Activated naive CD8-positive, alpha-beta T cell treated with anti-CD3 and anti-CD28 coated beads, Interleukin-2, amount 10 ng/mL, durations not matched to agents 7 days and 5 days (primary cell): ENCODE results near the gene RMI1. TPM values are rescaled to one million over a fixed set of nuclear protein-coding genes. Genes with fewer than 3 reads are reported as not detected.
A peak's percentile ranks its signal among the peaks of the same experiment; 100 is the strongest.

Source experiments
- ATAC-seq: fragments of 150-1000 bp; cut with Tn5 transposase; one replicate; pipeline ENCODE4 v1.10.0; 2021; ENCODE audit warnings: low read depth, moderate library complexity
- POLR2A ChIA-PET: fragments of 350-600 bp; sonication (Branson Sonifier 250); formaldehyde crosslinking; loops from one replicate; lab custom pipeline; 2021; ENCODE audit warnings: antibody characterized with exemption; lab: Charles Lee
- DNase-seq: peaks from one replicate; pipeline ENCODE4 v3.0.0; 2021
- H3K27ac Mint-ChIP-seq: one replicate; pipeline ENCODE4 v1.8.0; 2022; ENCODE audit warnings: mild to moderate bottlenecking, mixed read lengths
- H3K27me3 Mint-ChIP-seq: one replicate; pipeline ENCODE4 v1.8.0; 2022; ENCODE audit warnings: mild to moderate bottlenecking, moderate library complexity, mixed read lengths
- H3K36me3 Mint-ChIP-seq: one replicate; pipeline ENCODE4 v1.8.0; 2021; ENCODE audit warnings: mild to moderate bottlenecking, mixed read lengths
- H3K4me1 Mint-ChIP-seq: one replicate; pipeline ENCODE4 v1.8.0; 2021; ENCODE audit warnings: mixed read lengths
- H3K4me3 Mint-ChIP-seq: one replicate; pipeline ENCODE4 v1.8.0; 2022; ENCODE audit warnings: mild to moderate bottlenecking, moderate library complexity, mixed read lengths
- H3K9me3 Mint-ChIP-seq: one replicate; pipeline ENCODE4 v1.8.0; 2021; ENCODE audit warnings: mixed read lengths
- total RNA-seq, 2 experiments: library from RNA; stranded (reverse); gene quantifications; one replicate each; pipeline ENCODE4 v1.2.3, GENCODE V29; 2021

Gene RMI1
- total RNA-seq, 2 experiments from 2014 or later, result 19.0 to 19.2 TPM

DNA sequence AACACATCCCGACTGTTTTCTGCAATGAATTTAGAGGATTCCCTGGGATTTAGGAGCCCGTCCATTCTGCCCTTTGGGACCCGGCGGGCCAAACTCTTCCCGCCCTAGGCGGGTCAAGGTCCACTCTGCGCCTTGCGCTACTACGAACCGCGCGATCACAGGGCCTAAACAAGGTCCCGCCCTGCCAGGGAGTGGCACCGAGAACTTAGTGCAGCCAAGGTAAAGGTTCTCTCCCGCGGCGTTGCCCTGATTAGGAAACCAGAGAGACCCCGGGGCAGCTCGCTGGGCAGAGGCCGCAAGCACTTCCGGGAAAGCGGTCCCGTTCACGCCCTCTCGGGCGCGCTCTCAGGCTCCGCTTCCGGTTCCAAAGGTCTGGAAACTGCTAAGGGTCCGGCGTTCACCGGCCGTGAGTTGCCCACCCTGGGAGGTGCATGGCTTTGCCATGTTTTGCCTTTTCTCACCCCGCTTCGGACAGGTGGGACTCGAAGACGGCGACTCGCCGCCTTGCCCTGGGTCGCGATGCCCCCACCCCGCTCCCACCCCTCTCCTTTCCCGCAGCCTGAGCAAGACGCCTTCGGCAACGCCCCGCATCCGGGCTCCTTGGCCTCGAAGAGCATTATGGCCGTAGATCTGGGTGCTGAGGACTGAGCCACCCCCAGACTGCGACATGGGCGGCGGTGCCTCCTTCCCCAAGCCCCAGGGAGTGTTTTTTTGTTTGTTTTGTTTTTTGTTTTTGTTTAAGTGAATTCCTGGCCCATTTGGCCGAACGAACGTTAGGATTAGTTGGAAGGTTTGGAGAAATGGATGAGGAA is 24.0 kb upstream of the RMI1 start:
- H3K27ac Mint-ChIP-seq, result peak overlapping the region; percentile 91
- no peaks in the 10 kb centered on the region for H3K9me3 Mint-ChIP-seq
- ATAC-seq, result peak; percentile 85
- H3K36me3 Mint-ChIP-seq, result peaks cover 6% of the 10 kb centered on the region
- POLR2A ChIA-PET, result interaction anchor here (1.0 to 3.0 kb wide), 4 partner anchors 23 to 337 kb away, joined by 3 to 38 read pairs (median 4); partner anchors contain the start of genes HNRNPK, KIF27, RMI1 and UBQLN1
- peak overlapping the region; percentile 96 for H3K4me3 Mint-ChIP-seq
- DNase-seq, result peak; percentile 78
- H3K4me1 Mint-ChIP-seq, result peaks cover 8% of the 10 kb centered on the region
- no peaks in the 10 kb centered on the region for H3K27me3 Mint-ChIP-seq

DNA sequence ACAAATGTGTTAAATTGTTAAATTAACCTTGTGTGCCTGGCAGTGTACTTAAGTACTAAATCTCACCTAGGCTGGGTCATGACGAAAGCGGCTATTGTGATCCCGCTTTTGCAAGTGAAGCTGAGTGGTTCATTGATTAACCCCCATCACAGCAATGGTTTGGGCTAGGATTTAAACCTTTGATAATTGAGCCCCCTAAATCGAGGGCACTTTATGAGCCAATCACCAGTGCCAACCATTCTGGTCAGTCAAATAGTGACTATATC is 23.4 kb upstream of the RMI1 start:
- ATAC-seq, result no peak
- Mint-ChIP-seq H3K27ac (peak overlapping the region; percentile 91), H3K27me3 (peaks cover 2% of the 10 kb centered on the region), H3K9me3 (no peaks in the 10 kb centered on the region), H3K36me3 (peaks cover 5% of the 10 kb centered on the region), H3K4me1 (peaks cover 8% of the 10 kb centered on the region), H3K4me3 (peak overlapping the region; percentile 96)
- DNase-seq, result no peak
- POLR2A ChIA-PET, result interaction anchor here (1.3 to 3.0 kb wide), 2 partner anchors 23 to 249 kb away, joined by 3 to 38 read pairs; partner anchors contain the start of genes HNRNPK, RMI1 and UBQLN1

DNA sequence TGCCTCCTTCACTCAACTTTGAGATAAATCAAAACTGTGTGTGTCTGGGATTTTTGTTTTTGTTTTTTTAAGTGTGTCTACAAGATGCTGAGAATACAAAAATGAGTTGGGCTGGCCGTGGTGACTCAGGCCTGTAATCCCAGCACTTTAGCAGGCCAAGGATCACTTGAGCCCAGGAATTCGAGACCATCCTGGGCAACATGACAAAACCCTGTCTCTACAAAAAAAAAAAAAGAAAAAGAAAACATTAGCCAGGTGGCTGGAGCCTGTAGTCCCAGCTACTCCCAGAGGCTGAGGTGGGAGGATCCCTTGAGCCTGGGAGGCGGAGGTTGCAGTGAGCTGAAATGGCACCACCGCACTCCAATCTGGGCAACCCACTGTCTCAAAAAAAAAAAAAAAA is 21.5 kb upstream of the RMI1 start:
- Mint-ChIP-seq H3K27ac (no peak overlapping the region), H3K27me3 (peaks cover 3% of the 10 kb centered on the region), H3K4me1 (peaks cover 8% of the 10 kb centered on the region), H3K36me3 (peaks cover 5% of the 10 kb centered on the region), H3K4me3 (no peak overlapping the region), H3K9me3 (no peaks in the 10 kb centered on the region)
- DNase-seq, result no peak
- POLR2A ChIA-PET, result no interaction called here
- no peak for ATAC-seq

DNA sequence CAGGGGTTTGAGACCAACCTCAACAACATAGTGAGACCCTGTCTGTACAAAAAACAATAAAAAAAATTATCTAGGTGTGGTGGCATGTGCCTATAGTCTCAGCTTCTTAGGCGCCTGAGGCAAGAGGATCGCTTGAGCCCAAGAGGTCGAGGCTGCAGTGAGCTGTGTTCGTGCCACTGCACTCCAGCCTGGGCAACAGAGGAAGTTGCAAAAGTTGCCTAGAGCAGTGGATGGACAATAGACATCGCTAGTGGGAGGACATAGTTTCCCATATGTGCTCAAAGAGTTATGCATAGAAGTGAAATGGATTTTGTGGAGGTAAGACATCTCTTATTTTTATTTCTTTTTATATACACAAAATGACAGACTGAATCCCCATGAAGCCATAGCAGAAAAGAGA is 19.6 kb upstream of the RMI1 start:
- no peak overlapping the region for H3K27ac Mint-ChIP-seq

DNA sequence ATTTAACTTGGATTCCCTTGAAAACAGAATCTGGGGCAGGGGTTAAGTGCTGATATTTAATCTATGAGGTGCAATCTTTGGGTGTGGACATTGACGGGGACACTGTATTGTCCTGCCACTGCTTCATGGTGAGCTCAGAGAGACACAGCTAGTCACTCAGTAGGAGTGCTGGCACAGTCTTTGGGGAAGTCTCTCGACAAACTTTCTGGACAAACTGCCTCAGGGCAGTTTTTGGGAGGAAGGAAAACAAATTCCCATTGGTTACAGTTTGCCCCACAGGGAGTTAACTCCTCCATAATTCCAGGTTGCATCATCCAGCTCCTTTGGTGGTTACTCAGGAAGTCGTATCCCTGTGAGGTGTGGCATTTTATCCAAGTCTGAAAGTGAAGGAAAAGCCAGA is 18.4 kb upstream of the RMI1 start:
- peaks cover 3% of the 10 kb centered on the region for H3K36me3 Mint-ChIP-seq
- ATAC-seq (no peak), DNase-seq (no peak)
- H3K27ac Mint-ChIP-seq, result no peak overlapping the region
- POLR2A ChIA-PET, result interaction anchor here (0.6 to 2.3 kb wide), 3 partner anchors 11 to 332 kb away, joined by 4 to 24 read pairs (median 5); partner anchors contain the start of genes HNRNPK and RMI1
- H3K4me1 Mint-ChIP-seq, result peaks cover 3% of the 10 kb centered on the region
- H3K4me3 Mint-ChIP-seq, result no peak overlapping the region
- peaks cover 3% of the 10 kb centered on the region for H3K27me3 Mint-ChIP-seq
- no peaks in the 10 kb centered on the region for H3K9me3 Mint-ChIP-seq

More for the DNA sequence above, 19.6 kb upstream of the RMI1 start:
- Mint-ChIP-seq H3K27me3 (peaks cover 3% of the 10 kb centered on the region), H3K9me3 (no peaks in the 10 kb centered on the region), H3K4me3 (no peak overlapping the region), H3K4me1 (peaks cover 6% of the 10 kb centered on the region), H3K36me3 (peaks cover 2% of the 10 kb centered on the region)
- DNase-seq (no peak), ATAC-seq (no peak)
- POLR2A ChIA-PET, result interaction anchor here (1.5 kb wide), 1 partner anchor 19 kb away, joined by 7 read pairs; the partner anchor contains the start of genes HNRNPK and RMI1

DNA sequence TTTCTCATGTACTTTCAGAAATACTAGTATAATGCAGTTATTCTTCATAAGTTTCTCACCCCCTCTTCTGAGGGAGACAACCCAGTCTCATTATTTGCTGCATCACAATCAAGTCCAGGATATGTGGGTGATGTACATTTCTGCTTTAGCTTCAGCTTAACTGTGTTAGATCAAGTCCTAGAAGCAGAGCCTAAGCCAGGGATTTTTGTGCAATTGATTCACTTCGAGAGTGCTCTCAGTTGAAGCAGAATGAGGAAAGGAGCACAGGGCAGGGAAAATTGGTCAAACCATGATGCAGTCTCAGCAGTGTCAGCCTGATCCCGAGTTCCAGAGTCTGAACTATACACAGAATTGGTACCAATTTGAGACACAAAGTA is 15.6 kb upstream of the RMI1 start:
- H3K4me1 Mint-ChIP-seq, result peaks cover 8% of the 10 kb centered on the region
- H3K27me3 Mint-ChIP-seq, result peaks cover 3% of the 10 kb centered on the region
- POLR2A ChIA-PET, result interaction anchor here (1.6 kb wide), 1 partner anchor 15 kb away, joined by 7 read pairs; the partner anchor contains the start of gene HNRNPK
- peaks cover 5% of the 10 kb centered on the region for H3K36me3 Mint-ChIP-seq
- no peaks in the 10 kb centered on the region for H3K9me3 Mint-ChIP-seq
- DNase-seq (no peak), ATAC-seq (peak; percentile 24)
- H3K4me3 Mint-ChIP-seq, result no peak overlapping the region
- H3K27ac Mint-ChIP-seq, result peak overlapping the region; percentile 31

DNA sequence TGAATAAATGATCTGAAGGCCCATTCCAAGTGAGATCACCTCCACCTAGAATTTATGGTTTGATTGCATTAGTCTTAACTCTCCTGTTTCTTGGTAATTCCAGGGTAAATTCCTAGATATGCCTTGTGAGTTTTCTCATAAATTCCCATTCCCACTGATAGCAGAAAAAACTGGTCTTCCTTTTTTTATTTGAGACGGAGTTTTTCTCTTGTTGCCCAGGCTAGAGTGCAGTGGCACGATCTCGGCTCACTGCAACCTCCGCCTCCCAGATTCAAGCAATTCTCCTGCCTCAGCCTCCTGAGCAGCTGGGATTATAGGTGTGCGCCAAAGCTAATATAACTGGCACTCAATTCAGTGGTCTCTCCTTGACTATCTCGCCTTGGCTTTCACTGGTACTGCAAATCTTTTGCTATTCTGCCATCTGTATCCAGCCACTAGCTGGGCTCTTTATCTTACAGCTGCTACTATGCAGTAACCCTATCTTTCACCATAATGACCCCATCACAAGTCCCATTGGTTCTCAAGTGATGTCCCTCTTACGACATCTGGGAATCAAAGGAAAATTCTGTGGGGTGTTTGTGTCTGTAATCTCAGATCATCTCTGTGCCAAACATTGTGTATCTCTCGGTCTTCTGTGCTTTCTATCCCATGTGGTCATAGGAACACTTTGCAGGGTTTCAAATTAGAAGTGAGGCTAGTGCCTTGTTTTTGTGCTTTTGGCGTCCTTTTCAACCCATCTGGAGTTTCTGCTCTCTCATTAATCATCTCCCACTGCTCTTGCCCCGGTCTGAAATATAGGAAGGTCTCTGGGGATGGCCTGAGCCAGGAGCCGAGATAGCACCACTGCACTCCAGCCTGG is 15.0 kb upstream of the RMI1 start:
- POLR2A ChIA-PET, result interaction anchor here (1.6 kb wide), 1 partner anchor 14 kb away, joined by 7 read pairs; the partner anchor contains the start of gene HNRNPK
- H3K27ac Mint-ChIP-seq, result no peak overlapping the region

DNA sequence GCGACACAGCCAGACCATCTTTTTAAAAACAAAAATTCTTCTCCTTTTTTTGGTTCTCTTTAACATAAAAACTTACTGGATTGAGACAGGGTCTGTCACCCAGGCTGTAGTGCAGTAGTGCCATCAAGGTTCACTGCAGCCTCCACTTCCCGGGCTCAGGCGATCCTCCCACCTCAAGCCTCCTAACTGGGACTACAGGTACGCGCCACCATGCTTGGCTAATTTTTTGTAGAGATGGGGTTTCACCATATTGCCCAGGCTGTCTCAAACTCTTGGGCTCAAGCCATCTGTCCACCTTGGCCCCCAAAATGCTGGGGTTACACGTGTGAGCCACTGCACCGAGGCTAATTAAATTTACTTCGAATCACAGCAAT is 14.4 kb upstream of the RMI1 start:
- no peak overlapping the region for H3K27ac Mint-ChIP-seq
- H3K27me3 Mint-ChIP-seq, result peaks cover 3% of the 10 kb centered on the region
- no peaks in the 10 kb centered on the region for H3K9me3 Mint-ChIP-seq
- H3K4me1 Mint-ChIP-seq, result peaks cover 10% of the 10 kb centered on the region
- POLR2A ChIA-PET, result interaction anchor here (1.7 kb wide), 1 partner anchor 8 kb away, joined by 4 read pairs; no protein-coding TSS in a partner anchor
- ATAC-seq (no peak), DNase-seq (no peak)
- H3K4me3 Mint-ChIP-seq, result no peak overlapping the region
- peaks cover 15% of the 10 kb centered on the region for H3K36me3 Mint-ChIP-seq

More for the DNA sequence above, 15.0 kb upstream of the RMI1 start:
- Mint-ChIP-seq H3K9me3 (no peaks in the 10 kb centered on the region), H3K27me3 (peaks cover 3% of the 10 kb centered on the region), H3K4me3 (no peak overlapping the region), H3K4me1 (peaks cover 10% of the 10 kb centered on the region), H3K36me3 (peaks cover 10% of the 10 kb centered on the region)
- ATAC-seq, result no peak
- DNase-seq, result no peak

DNA sequence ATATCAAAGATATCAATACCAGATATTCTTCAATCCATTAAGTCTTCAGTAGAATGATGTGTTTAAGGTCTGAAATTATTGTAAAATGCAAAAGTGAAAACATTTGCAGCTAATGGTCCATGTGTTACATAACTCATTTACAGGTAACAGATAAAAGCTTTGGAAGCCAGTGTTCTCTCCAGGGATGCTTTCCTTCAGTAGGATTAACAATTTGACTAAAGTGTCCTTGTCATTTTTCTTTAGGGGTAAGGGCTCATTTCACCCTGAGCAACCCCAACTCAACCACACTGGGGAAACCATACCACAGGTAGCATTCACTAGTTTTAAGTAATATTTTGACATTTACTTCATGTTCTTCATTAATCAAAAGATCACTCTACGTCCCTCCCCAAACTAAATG is 13.5 kb upstream of the RMI1 start:
- H3K9me3 Mint-ChIP-seq, result no peaks in the 10 kb centered on the region
- H3K4me3 Mint-ChIP-seq, result no peak overlapping the region
- DNase-seq (no peak), ATAC-seq (no peak)
- peaks cover 2% of the 10 kb centered on the region for H3K27me3 Mint-ChIP-seq
- H3K4me1 Mint-ChIP-seq, result peaks cover 12% of the 10 kb centered on the region
- POLR2A ChIA-PET, result interaction anchor here (1.1 to 2.1 kb wide), 3 partner anchors 9 to 13 kb away, joined by 4 to 12 read pairs (median 4); partner anchors contain the start of genes HNRNPK and RMI1
- peaks cover 22% of the 10 kb centered on the region for H3K36me3 Mint-ChIP-seq
- H3K27ac Mint-ChIP-seq, result no peak overlapping the region

DNA sequence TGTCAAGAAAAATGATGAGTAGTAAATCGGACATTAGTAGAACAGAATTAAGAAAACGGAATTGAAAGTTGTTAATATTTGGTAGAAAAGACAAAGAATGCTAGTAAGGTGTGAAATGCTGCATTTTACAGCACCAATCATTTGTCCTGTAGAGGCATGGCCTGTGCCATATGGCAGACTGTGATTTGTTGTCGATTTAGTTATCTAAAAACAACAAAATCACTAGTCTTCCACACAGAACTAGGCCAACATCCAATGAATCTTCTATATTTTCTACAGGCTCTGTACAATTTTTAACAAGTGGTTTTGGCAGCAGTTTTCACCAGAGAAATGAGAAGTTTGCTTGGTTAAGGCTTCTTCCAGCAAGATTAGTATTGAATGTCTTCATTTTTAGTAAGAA is 11.0 kb upstream of the RMI1 start:
- POLR2A ChIA-PET, result interaction anchor here (3.3 kb wide), 1 partner anchor 11 kb away, joined by 13 read pairs; the partner anchor contains the start of genes HNRNPK and RMI1

DNA sequence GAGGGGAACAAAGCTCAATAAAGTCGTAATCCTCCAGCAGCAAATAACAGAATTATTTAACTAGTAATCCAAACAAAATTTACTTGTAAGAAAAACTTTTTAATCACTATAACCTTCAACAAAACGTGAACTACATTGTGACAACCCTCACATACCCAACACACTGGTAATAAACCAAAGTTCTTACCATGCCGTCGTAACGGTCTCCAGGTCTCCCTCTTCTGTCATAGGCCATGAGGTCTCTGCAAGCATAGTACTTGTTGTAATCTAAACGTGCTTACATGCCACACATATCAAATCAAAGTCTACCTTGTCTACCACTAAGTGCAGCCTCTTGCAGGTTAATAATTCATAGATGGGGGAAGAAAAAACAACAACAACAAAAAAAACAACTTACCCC is 9.1 kb upstream of the RMI1 start:
- peaks cover 52% of the 10 kb centered on the region for H3K36me3 Mint-ChIP-seq
- H3K4me1 Mint-ChIP-seq, result peaks cover 35% of the 10 kb centered on the region
- ATAC-seq, result no peak

More for the DNA sequence above, 11.0 kb upstream of the RMI1 start:
- H3K36me3 Mint-ChIP-seq, result peaks cover 36% of the 10 kb centered on the region
- DNase-seq (no peak), ATAC-seq (no peak)
- H3K27ac Mint-ChIP-seq, result no peak overlapping the region
- peaks cover 22% of the 10 kb centered on the region for H3K4me1 Mint-ChIP-seq
- no peak overlapping the region for H3K4me3 Mint-ChIP-seq
- no peaks in the 10 kb centered on the region for H3K27me3 Mint-ChIP-seq
- H3K9me3 Mint-ChIP-seq, result no peaks in the 10 kb centered on the region

DNA sequence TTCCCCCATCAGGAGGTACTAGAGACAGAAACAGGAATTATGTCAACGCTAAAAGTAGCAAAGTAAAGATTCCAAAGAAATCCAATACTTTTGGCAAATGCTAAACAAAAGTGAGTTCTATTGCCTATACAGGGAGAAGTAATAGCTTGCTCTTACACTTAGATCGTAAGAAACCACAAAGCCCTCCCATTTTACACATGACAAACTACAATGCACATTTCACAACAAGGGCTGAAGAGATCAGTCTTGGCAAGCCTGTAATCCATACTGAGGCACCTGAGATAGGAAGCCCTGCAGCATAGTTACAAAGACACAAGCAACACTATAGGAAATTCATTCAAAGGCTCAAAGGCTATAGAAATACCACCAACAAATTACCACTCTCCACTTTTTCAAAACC is 8.3 kb upstream of the RMI1 start:
- peak overlapping the region; percentile 26 for H3K27ac Mint-ChIP-seq
- POLR2A ChIA-PET, result interaction anchor here (0.8 to 3.3 kb wide), 3 partner anchors 8 to 10 kb away, joined by 3 to 13 read pairs (median 4); partner anchors contain the start of genes HNRNPK and RMI1
- no peaks in the 10 kb centered on the region for H3K9me3 Mint-ChIP-seq

More for the DNA sequence above, 9.1 kb upstream of the RMI1 start:
- Mint-ChIP-seq H3K4me3 (no peak overlapping the region), H3K27me3 (no peaks in the 10 kb centered on the region), H3K27ac (no peak overlapping the region), H3K9me3 (no peaks in the 10 kb centered on the region)
- POLR2A ChIA-PET, result interaction anchor here (0.7 to 3.3 kb wide), 3 partner anchors 9 to 50 kb away, joined by 3 to 13 read pairs (median 3); partner anchors contain the start of genes HNRNPK, KIF27 and RMI1
- DNase-seq, result no peak

DNA sequence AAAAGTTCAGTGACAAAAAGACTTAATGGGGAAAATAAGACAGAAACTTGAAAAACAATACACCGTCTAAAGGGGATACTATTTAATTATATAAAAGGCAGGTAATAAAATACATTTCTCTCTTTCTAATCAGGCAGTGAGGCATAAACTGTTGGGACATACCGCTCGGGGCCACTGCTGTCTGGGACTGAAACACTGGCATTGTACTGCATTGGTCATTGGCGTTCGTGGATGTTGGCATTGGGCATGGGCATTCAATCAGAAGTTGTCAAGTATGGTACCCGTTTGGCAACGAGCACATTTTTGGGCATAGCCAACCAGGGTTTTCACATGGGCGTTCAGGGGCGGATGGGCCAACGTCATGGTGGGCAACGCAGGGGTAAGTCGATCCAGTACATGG is 5.3 kb upstream of the RMI1 start:
- Mint-ChIP-seq H3K9me3 (no peaks in the 10 kb centered on the region), H3K4me1 (peaks cover 37% of the 10 kb centered on the region), H3K27me3 (no peaks in the 10 kb centered on the region), H3K36me3 (peaks cover 71% of the 10 kb centered on the region), H3K4me3 (peak overlapping the region; percentile 53), H3K27ac (peak overlapping the region; percentile 66)
- DNase-seq (no peak), ATAC-seq (no peak)
- POLR2A ChIA-PET, result no interaction called here

More for the DNA sequence above, 8.3 kb upstream of the RMI1 start:
- no peak for DNase-seq
- Mint-ChIP-seq H3K4me1 (peaks cover 38% of the 10 kb centered on the region), H3K36me3 (peaks cover 55% of the 10 kb centered on the region), H3K4me3 (no peak overlapping the region), H3K27me3 (no peaks in the 10 kb centered on the region)
- ATAC-seq, result peak; percentile 22
